HEK293 (cell line): ENCODE results near the gene ZNF436.

ENCODE experiments used
- BCL11B ChIP-seq: fragments of 450-650 bp; formaldehyde crosslinking; IDR thresholded peaks from 2 replicates; pipeline ENCODE4 v1.5.1; 2016; ENCODE audit warnings: low read depth, missing biosample characterization, missing genetic modification characterization
- GLI4 ChIP-seq: fragments of 450-650 bp; formaldehyde crosslinking; IDR thresholded peaks from 2 replicates; pipeline ENCODE4 v1.5.1; 2016; ENCODE audit warnings: missing biosample characterization, missing genetic modification characterization
- GLIS1 ChIP-seq: fragments of 450-650 bp; formaldehyde crosslinking; IDR thresholded peaks from 2 replicates; pipeline ENCODE4 v1.5.1; 2016; ENCODE audit warnings: missing biosample characterization, missing genetic modification characterization
- IKZF3 ChIP-seq: fragments of 450-650 bp; IDR thresholded peaks from 2 replicates; pipeline ENCODE4 v1.5.0; 2018; ENCODE audit warnings: missing biosample characterization, mild to moderate bottlenecking, missing genetic modification characterization, moderate library complexity
- KLF1 ChIP-seq: fragments of 450-650 bp; formaldehyde crosslinking; IDR thresholded peaks from 2 replicates; pipeline ENCODE4 v1.5.1; 2016; ENCODE audit warnings: missing biosample characterization, missing genetic modification characterization
- KLF8 ChIP-seq: fragments of 450-650 bp; formaldehyde crosslinking; IDR thresholded peaks from 2 replicates; pipeline ENCODE4 v1.5.1; 2016; ENCODE audit warnings: missing biosample characterization, missing genetic modification characterization
- KLF9 ChIP-seq: fragments of 450-650 bp; formaldehyde crosslinking; IDR thresholded peaks from 2 replicates; pipeline ENCODE4 v1.5.1; 2016; ENCODE audit warnings: missing biosample characterization, missing genetic modification characterization, low read depth
- REPIN1 ChIP-seq: fragments of 450-650 bp; formaldehyde crosslinking; IDR thresholded peaks from 2 replicates; pipeline ENCODE4 v1.5.1; 2017; ENCODE audit warnings: missing biosample characterization, missing genetic modification characterization, low read depth
- SP2 ChIP-seq: fragments of 450-650 bp; formaldehyde crosslinking; IDR thresholded peaks from 2 replicates; pipeline ENCODE4 v1.5.1; 2016; ENCODE audit warnings: missing biosample characterization, missing genetic modification characterization
- SP3 ChIP-seq: fragments of 450-650 bp; formaldehyde crosslinking; IDR thresholded peaks from 2 replicates; pipeline ENCODE4 v1.5.1; 2016; ENCODE audit warnings: missing biosample characterization, missing genetic modification characterization
- SP7 ChIP-seq: fragments of 450-650 bp; formaldehyde crosslinking; IDR thresholded peaks from 2 replicates; pipeline ENCODE4 v1.5.1; 2016; ENCODE audit warnings: missing biosample characterization, missing genetic modification characterization
- WT1 ChIP-seq: fragments of 450-650 bp; formaldehyde crosslinking; IDR thresholded peaks from 2 replicates; pipeline ENCODE4 v1.5.1; 2016; ENCODE audit warnings: missing biosample characterization, missing genetic modification characterization
- YY2 ChIP-seq: fragments of 450-650 bp; formaldehyde crosslinking; IDR thresholded peaks from 2 replicates; pipeline ENCODE4 v1.5.1; 2016; ENCODE audit warnings: missing biosample characterization, missing genetic modification characterization
- ZBTB17 ChIP-seq: fragments of 450-650 bp; formaldehyde crosslinking; IDR thresholded peaks from 2 replicates; pipeline ENCODE4 v1.5.1; 2016; ENCODE audit warnings: missing biosample characterization, missing genetic modification characterization
- ZBTB20 ChIP-seq: fragments of 450-650 bp; formaldehyde crosslinking; IDR thresholded peaks from 2 replicates; pipeline ENCODE4 v1.5.1; 2016; ENCODE audit warnings: missing biosample characterization, missing genetic modification characterization
- ZBTB48 ChIP-seq: fragments of 450-650 bp; formaldehyde crosslinking; IDR thresholded peaks from 2 replicates; pipeline ENCODE4 v1.5.1; 2016; ENCODE audit warnings: missing biosample characterization, missing genetic modification characterization
- ZBTB49 ChIP-seq: fragments of 450-650 bp; formaldehyde crosslinking; IDR thresholded peaks from 2 replicates; pipeline ENCODE4 v1.5.1; 2016; ENCODE audit warnings: missing biosample characterization, missing genetic modification characterization, low read depth
- ZBTB8A ChIP-seq: fragments of 450-650 bp; formaldehyde crosslinking; IDR thresholded peaks from 2 replicates; pipeline ENCODE4 v1.5.1; 2016; ENCODE audit warnings: missing biosample characterization, missing genetic modification characterization
- ZFP69B ChIP-seq: fragments of 450-650 bp; formaldehyde crosslinking; IDR thresholded peaks from 2 replicates; pipeline ENCODE4 v1.5.1; 2016; ENCODE audit warnings: missing biosample characterization, missing genetic modification characterization
- ZNF112 ChIP-seq: fragments of 450-650 bp; formaldehyde crosslinking; IDR thresholded peaks from 2 replicates; pipeline ENCODE4 v1.5.0; 2017; ENCODE audit warnings: missing biosample characterization, missing genetic modification characterization
- ZNF121 ChIP-seq: fragments of 450-650 bp; formaldehyde crosslinking; IDR thresholded peaks from 2 replicates; pipeline ENCODE4 v1.5.1; 2016; ENCODE audit warnings: missing biosample characterization, missing genetic modification characterization
- ZNF2 ChIP-seq: fragments of 450-650 bp; formaldehyde crosslinking; IDR thresholded peaks from 2 replicates; pipeline ENCODE4 v1.5.1; 2016; ENCODE audit warnings: missing biosample characterization, missing genetic modification characterization
- ZNF324 ChIP-seq: fragments of 450-650 bp; formaldehyde crosslinking; IDR thresholded peaks from 2 replicates; pipeline ENCODE4 v1.5.1; 2016; ENCODE audit warnings: missing biosample characterization, missing genetic modification characterization
- ZNF335 ChIP-seq: fragments of 450-650 bp; formaldehyde crosslinking; conservative IDR thresholded peaks from 2 replicates; pipeline ENCODE4 v1.5.1; 2016; ENCODE audit warnings: missing biosample characterization, missing genetic modification characterization
- ZNF391 ChIP-seq: fragments of 450-650 bp; formaldehyde crosslinking; IDR thresholded peaks from 2 replicates; pipeline ENCODE4 v1.5.1; 2016; ENCODE audit warnings: low read depth, missing biosample characterization, missing genetic modification characterization, borderline replicate concordance
- ZNF423 ChIP-seq: fragments of 450-650 bp; formaldehyde crosslinking; IDR thresholded peaks from 2 replicates; pipeline ENCODE4 v1.5.1; 2016; ENCODE audit warnings: missing biosample characterization, missing genetic modification characterization
- ZNF501 ChIP-seq: fragments of 450-650 bp; formaldehyde crosslinking; IDR thresholded peaks from 2 replicates; pipeline ENCODE4 v1.5.1; 2016; ENCODE audit warnings: missing biosample characterization, missing genetic modification characterization
- ZNF514 ChIP-seq: fragments of 450-650 bp; formaldehyde crosslinking; IDR thresholded peaks from 2 replicates; pipeline ENCODE4 v1.5.1; 2016; ENCODE audit warnings: missing biosample characterization, missing genetic modification characterization
- ZNF548 ChIP-seq: fragments of 450-650 bp; formaldehyde crosslinking; IDR thresholded peaks from 2 replicates; pipeline ENCODE4 v1.5.1; 2016; ENCODE audit warnings: missing biosample characterization, missing genetic modification characterization
- ZNF660 ChIP-seq: fragments of 450-650 bp; IDR thresholded peaks from 2 replicates; pipeline ENCODE4 v1.5.1; 2018; ENCODE audit warnings: missing biosample characterization, mild to moderate bottlenecking, missing genetic modification characterization
- ZNF707 ChIP-seq: fragments of 450-650 bp; formaldehyde crosslinking; IDR thresholded peaks from 2 replicates; pipeline ENCODE4 v1.5.1; 2016; ENCODE audit warnings: missing biosample characterization, missing genetic modification characterization
- ZNF785 ChIP-seq: fragments of 450-650 bp; formaldehyde crosslinking; IDR thresholded peaks from 2 replicates; pipeline ENCODE4 v1.5.1; 2016; ENCODE audit warnings: missing biosample characterization, missing genetic modification characterization
- ZNF792 ChIP-seq: fragments of 450-650 bp; formaldehyde crosslinking; IDR thresholded peaks from 2 replicates; pipeline ENCODE4 v1.5.1; 2016; ENCODE audit warnings: missing biosample characterization, missing genetic modification characterization
- TF ChIP-seq, protein P1 (sequence below): fragments of 450-650 bp; formaldehyde crosslinking; IDR thresholded peaks from 2 replicates; pipeline ENCODE4 v1.5.1; 2016; ENCODE audit warnings: missing biosample characterization, missing genetic modification characterization
- TF ChIP-seq, protein P2 (sequence below): fragments of 450-650 bp; formaldehyde crosslinking; IDR thresholded peaks from 2 replicates; pipeline ENCODE4 v1.5.1; 2016; ENCODE audit warnings: missing biosample characterization, missing genetic modification characterization
- TF ChIP-seq, protein P3 (sequence below): fragments of 450-650 bp; formaldehyde crosslinking; IDR thresholded peaks from 2 replicates; pipeline ENCODE4 v1.5.1; 2016; ENCODE audit warnings: missing biosample characterization, missing genetic modification characterization

ZNF436 gene

GRCh38 chr1:23367791-23368561 lies 1.7 kb downstream of the ZNF436 start (continued):
- TF ChIP-seq ZBTB49 (no peak), ZNF501 (tag by site-specific recombination) (peak; percentile 79; the same call in 1 of the 2 replicates), WT1 (peak; percentile 80), ZNF2 (tag by site-specific recombination) (0 out of 2 replicates have a peak, but pooled peaks have one; percentile 30), SP2 (tag by site-specific recombination) (peak; percentile 99), ZNF391 (0 out of 2 replicates have a peak, but pooled peaks have one; percentile 42), ZNF335 (tag by site-specific recombination) (0 out of 2 replicates have a peak, but pooled peaks have one; percentile 73), ZNF707 (tag by site-specific recombination) (no peak), KLF9 (tag by site-specific recombination) (peak; percentile 83), ZFP69B (peak; percentile 68), ZNF324 (tag by site-specific recombination) (peak; percentile 55; the same call in 1 of the 2 replicates), ZBTB8A (tag by site-specific recombination) (peak; percentile 9; the same call in 1 of the 2 replicates), KLF8 (tag by site-specific recombination) (peak; percentile 63; the same call in 1 of the 2 replicates), ZNF121 (tag by site-specific recombination) (0 out of 2 replicates have a peak, but pooled peaks have one; percentile 39), REPIN1 (tag by site-specific recombination) (0 out of 2 replicates have a peak, but pooled peaks have one; percentile 43), SP7 (peak; percentile 65), GLIS1 (tag by site-specific recombination) (peak; percentile 89), ZNF112 (tag by site-specific recombination) (no peak), ZNF423 (tag by site-specific recombination) (peak; percentile 78), ZNF548 (tag by site-specific recombination) (no peak), ZBTB17 (peak; percentile 79), YY2 (peak; percentile 84), IKZF3 (peak; percentile 25; the same call in 1 of the 2 replicates), ZNF514 (tag by site-specific recombination) (no peak), BCL11B (tag by site-specific recombination) (peak; percentile 70; the same call in 1 of the 2 replicates), ZNF660 (tag by site-specific recombination) (0 out of 2 replicates have a peak, but pooled peaks have one; percentile 47), ZNF785 (tag by site-specific recombination) (no peak), KLF1 (tag by site-specific recombination) (peak; percentile 93), ZNF792 (peak; percentile 95), ZBTB20 (tag by site-specific recombination) (peak; percentile 91), GLI4 (tag by site-specific recombination) (0 out of 2 replicates have a peak, but pooled peaks have one; percentile 22), ZBTB48 (tag by site-specific recombination) (peak; percentile 98), SP3 (peak; percentile 87)
- TF ChIP-seq, protein P1, sequence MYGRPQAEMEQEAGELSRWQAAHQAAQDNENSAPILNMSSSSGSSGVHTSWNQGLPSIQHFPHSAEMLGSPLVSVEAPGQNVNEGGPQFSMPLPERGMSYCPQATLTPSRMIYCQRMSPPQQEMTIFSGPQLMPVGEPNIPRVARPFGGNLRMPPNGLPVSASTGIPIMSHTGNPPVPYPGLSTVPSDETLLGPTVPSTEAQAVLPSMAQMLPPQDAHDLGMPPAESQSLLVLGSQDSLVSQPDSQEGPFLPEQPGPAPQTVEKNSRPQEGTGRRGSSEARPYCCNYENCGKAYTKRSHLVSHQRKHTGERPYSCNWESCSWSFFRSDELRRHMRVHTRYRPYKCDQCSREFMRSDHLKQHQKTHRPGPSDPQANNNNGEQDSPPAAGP (tag by site-specific recombination), result peak; percentile 79
- TF ChIP-seq, protein P2, sequence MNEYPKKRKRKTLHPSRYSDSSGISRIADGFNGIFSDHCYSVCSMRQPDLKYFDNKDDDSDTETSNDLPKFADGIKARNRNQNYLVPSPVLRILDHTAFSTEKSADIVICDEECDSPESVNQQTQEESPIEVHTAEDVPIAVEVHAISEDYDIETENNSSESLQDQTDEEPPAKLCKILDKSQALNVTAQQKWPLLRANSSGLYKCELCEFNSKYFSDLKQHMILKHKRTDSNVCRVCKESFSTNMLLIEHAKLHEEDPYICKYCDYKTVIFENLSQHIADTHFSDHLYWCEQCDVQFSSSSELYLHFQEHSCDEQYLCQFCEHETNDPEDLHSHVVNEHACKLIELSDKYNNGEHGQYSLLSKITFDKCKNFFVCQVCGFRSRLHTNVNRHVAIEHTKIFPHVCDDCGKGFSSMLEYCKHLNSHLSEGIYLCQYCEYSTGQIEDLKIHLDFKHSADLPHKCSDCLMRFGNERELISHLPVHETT (tag by site-specific recombination), result peak; percentile 20; the same call in 1 of the 2 replicates
- TF ChIP-seq, protein P3, sequence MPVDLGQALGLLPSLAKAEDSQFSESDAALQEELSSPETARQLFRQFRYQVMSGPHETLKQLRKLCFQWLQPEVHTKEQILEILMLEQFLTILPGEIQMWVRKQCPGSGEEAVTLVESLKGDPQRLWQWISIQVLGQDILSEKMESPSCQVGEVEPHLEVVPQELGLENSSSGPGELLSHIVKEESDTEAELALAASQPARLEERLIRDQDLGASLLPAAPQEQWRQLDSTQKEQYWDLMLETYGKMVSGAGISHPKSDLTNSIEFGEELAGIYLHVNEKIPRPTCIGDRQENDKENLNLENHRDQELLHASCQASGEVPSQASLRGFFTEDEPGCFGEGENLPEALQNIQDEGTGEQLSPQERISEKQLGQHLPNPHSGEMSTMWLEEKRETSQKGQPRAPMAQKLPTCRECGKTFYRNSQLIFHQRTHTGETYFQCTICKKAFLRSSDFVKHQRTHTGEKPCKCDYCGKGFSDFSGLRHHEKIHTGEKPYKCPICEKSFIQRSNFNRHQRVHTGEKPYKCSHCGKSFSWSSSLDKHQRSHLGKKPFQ (tag by site-specific recombination), result no peak
